ENCODE results near the gene CCDC117. TPM values are rescaled to one million over a fixed set of nuclear protein-coding genes. Genes with fewer than 3 reads are reported as not detected.

CCDC117 gene
- polyA plus RNA-seq, 1 donor (not counting 4 experiments of a cell fraction or from before 2014, with no cell fraction given): 8.8 TPM

DNA sequence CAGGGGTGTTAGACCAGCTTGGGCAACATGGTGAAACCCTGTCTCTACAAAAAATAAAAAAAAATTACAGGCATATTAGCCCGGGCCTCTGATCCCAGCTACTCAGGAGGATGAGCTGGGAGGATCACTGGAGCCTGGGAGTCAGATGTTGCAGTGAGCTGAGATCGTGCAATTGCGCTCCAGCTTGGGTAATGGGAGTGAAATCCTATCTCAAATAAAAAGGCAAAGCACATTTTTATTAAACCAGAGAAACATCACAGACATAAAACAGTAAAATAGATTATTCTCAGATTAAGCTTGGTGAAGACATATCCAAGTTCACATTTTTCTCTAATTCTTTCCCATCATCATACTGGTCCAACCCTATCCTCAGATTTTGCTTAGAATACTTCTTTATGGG, 57.9 kb downstream of the CCDC117 start:
- no peaks in the 10 kb centered on the region for H3K4me1 ChIP-seq (ENCODE audit: control insufficient read depth, extremely low read depth, insufficient read depth, low read length)
- H4K20me1 ChIP-seq (ENCODE audit: control insufficient read depth, extremely low read depth, insufficient read depth, low read length): no peaks in the 10 kb centered on the region
- H3K9me1 ChIP-seq (ENCODE audit: control insufficient read depth, extremely low read depth, insufficient read depth, low read length): no peaks in the 10 kb centered on the region
- no peaks in the 10 kb centered on the region for H3K79me2 ChIP-seq (ENCODE audit: control insufficient read depth, insufficient read depth, low read length)
- H2AFZ ChIP-seq (ENCODE audit: control insufficient read depth, low read length): no peak overlapping the region
- no peak for DNase-seq (ENCODE audit: low read depth, low spot score)
- no peaks in the 10 kb centered on the region for H3K36me3 ChIP-seq (ENCODE audit: control insufficient read depth in 2 of 2, extremely low read depth in 1 of 2, insufficient read depth in 2 of 2, low read length in 2 of 2)
- TF ChIP-seq, protein P1, sequence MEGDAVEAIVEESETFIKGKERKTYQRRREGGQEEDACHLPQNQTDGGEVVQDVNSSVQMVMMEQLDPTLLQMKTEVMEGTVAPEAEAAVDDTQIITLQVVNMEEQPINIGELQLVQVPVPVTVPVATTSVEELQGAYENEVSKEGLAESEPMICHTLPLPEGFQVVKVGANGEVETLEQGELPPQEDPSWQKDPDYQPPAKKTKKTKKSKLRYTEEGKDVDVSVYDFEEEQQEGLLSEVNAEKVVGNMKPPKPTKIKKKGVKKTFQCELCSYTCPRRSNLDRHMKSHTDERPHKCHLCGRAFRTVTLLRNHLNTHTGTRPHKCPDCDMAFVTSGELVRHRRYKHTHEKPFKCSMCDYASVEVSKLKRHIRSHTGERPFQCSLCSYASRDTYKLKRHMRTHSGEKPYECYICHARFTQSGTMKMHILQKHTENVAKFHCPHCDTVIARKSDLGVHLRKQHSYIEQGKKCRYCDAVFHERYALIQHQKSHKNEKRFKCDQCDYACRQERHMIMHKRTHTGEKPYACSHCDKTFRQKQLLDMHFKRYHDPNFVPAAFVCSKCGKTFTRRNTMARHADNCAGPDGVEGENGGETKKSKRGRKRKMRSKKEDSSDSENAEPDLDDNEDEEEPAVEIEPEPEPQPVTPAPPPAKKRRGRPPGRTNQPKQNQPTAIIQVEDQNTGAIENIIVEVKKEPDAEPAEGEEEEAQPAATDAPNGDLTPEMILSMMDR (optimal IDR thresholded peaks at IDR 0.05 in 1 of 3, IDR thresholded peaks at IDR 0.05 in 1 of 3, conservative IDR thresholded peaks at IDR 0.05 in 1 of 3; ENCODE audit: extremely low read depth in 1 of 3, insufficient read depth in 2 of 3, low read length in 3 of 3): no peak
- no peak for TF ChIP-seq EZH2 (IDR thresholded peaks at IDR 0.05; ENCODE audit: low read length)
- no peaks in the 10 kb centered on the region for H3K9me3 ChIP-seq (ENCODE audit: control insufficient read depth, low read depth, low read length)
- H3K27ac ChIP-seq (ENCODE audit: control insufficient read depth, insufficient read depth, low read length): no peak overlapping the region
- H3K27me3 ChIP-seq (ENCODE audit: control insufficient read depth, extremely low read depth, insufficient read depth, low read length): no peaks in the 10 kb centered on the region
- dilution Hi-C loops (cut with MboI; ENCODE audit: extremely low pct_ligation_motif_present, low sequenced_read_pairs): loop anchor here (10.0 kb wide), 1 partner anchor 174 kb away; no protein-coding TSS in a partner anchor
- FAIRE-seq: no peak
- H3K4me3 ChIP-seq (ENCODE audit: control insufficient read depth in 2 of 3, extremely low read depth in 1 of 3, insufficient read depth in 2 of 3, low read depth in 1 of 3, low read length in 3 of 3): no peak overlapping the region
- no peak overlapping the region for H3K9ac ChIP-seq (ENCODE audit: control insufficient read depth, extremely low read depth, insufficient read depth, low read length)
- no peak overlapping the region for H3K4me2 ChIP-seq (ENCODE audit: control insufficient read depth, extremely low read depth, insufficient read depth, low read depth, low read length)

DNA sequence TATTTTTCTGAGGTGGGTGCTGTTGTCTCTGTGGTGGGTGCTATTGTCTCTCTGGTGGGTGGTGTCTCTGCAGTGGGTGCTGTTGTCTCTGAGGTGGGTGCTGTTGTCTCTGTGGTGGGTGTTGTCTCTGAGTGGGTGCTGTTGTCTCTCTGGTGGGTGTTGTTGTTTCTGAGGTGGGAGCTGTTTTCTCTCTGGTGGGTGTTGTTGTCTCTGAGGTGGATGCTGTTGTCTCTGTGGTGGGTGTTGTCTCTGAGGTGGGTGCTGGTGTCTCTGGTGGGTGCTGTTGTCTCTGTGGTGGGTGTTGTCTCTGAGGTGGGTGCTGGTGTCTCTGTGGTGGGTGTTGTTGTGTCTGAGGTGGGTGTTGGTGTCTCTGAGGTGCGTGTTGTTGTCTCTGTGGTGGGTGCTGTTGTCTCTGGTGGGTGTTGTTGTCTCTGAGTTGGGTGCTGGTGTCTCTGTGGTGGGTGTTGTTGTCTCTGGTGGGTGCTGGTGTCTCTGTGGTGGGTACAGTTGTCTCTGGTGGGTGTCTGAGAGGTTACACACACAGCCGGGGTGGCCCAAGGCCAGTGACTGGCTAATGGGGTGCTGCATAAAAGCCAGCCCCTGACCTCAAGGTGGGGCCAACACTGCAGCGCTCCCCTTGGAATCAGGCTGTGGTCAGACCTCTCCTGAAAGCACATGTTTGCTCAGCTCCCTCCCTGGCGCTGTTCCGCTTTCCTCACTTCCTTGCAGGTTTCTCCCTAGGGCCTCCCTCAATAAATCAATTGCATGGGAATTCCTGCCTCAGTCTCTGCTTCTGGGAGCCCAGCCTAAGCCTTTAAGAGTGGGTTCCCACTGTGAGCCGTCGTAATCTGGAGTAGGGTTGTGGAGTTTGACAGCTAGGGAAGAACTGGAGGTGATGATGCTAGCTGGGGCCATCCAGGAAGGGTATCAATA, 58.9 kb downstream of the CCDC117 start:
- Histone ChIP-seq H3K4me2 (ENCODE audit: control insufficient read depth, extremely low read depth, insufficient read depth, low read depth, low read length) (no peak overlapping the region), H3K4me3 (ENCODE audit: control insufficient read depth in 2 of 3, extremely low read depth in 1 of 3, insufficient read depth in 2 of 3, low read depth in 1 of 3, low read length in 3 of 3) (no peak overlapping the region), H3K27me3 (ENCODE audit: control insufficient read depth, extremely low read depth, insufficient read depth, low read length) (no peaks in the 10 kb centered on the region), H3K36me3 (ENCODE audit: control insufficient read depth in 2 of 2, extremely low read depth in 1 of 2, insufficient read depth in 2 of 2, low read length in 2 of 2) (no peaks in the 10 kb centered on the region), H3K79me2 (ENCODE audit: control insufficient read depth, insufficient read depth, low read length) (no peaks in the 10 kb centered on the region), H4K20me1 (ENCODE audit: control insufficient read depth, extremely low read depth, insufficient read depth, low read length) (no peaks in the 10 kb centered on the region), H3K9ac (ENCODE audit: control insufficient read depth, extremely low read depth, insufficient read depth, low read length) (no peak overlapping the region), H2AFZ (ENCODE audit: control insufficient read depth, low read length) (no peak overlapping the region), H3K4me1 (ENCODE audit: control insufficient read depth, extremely low read depth, insufficient read depth, low read length) (no peaks in the 10 kb centered on the region), H3K9me1 (ENCODE audit: control insufficient read depth, extremely low read depth, insufficient read depth, low read length) (no peaks in the 10 kb centered on the region), H3K27ac (ENCODE audit: control insufficient read depth, insufficient read depth, low read length) (no peak overlapping the region), H3K9me3 (ENCODE audit: control insufficient read depth, low read depth, low read length) (no peaks in the 10 kb centered on the region)
- TF ChIP-seq, protein P1 (optimal IDR thresholded peaks at IDR 0.05 in 1 of 3, IDR thresholded peaks at IDR 0.05 in 1 of 3, conservative IDR thresholded peaks at IDR 0.05 in 1 of 3; ENCODE audit: extremely low read depth in 1 of 3, insufficient read depth in 2 of 3, low read length in 3 of 3): no peak
- no peak for FAIRE-seq
- DNase-seq (ENCODE audit: low read depth, low spot score): no peak
- dilution Hi-C loops (cut with MboI; ENCODE audit: extremely low pct_ligation_motif_present, low sequenced_read_pairs): loop anchor here (10.0 kb wide), 1 partner anchor 173 kb away; no protein-coding TSS in a partner anchor

Measured in keratinocyte (primary cell).